ENCODE data around the gene CDKN2A.
"Not testable (repeated sequence)": the region's sequence is repeated elsewhere in the genome, so short reads cannot be mapped to it uniquely, and the experiment has no call there.

DNA sequence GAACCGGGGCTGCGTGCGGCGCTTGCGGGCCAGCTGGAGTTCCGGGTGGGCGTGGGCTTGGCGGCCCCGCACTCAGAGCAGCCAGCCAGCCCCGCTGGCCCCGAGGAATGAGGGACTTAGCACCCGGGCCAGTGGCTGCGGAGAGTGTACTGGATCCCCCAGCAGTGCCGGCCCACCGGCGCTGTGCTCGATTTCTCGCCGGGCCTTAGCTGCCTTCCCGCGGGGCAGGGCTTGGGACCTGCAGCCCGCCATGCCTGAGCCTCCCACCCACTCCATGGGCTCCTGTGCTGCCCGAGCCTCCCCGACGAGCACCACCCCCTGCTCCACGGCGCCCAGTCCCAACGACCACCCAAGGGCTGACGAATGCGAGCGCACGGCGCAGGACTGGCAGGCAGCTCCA, 34.9 kb downstream of the CDKN2A start:
- TF ChIP-seq, protein P1, sequence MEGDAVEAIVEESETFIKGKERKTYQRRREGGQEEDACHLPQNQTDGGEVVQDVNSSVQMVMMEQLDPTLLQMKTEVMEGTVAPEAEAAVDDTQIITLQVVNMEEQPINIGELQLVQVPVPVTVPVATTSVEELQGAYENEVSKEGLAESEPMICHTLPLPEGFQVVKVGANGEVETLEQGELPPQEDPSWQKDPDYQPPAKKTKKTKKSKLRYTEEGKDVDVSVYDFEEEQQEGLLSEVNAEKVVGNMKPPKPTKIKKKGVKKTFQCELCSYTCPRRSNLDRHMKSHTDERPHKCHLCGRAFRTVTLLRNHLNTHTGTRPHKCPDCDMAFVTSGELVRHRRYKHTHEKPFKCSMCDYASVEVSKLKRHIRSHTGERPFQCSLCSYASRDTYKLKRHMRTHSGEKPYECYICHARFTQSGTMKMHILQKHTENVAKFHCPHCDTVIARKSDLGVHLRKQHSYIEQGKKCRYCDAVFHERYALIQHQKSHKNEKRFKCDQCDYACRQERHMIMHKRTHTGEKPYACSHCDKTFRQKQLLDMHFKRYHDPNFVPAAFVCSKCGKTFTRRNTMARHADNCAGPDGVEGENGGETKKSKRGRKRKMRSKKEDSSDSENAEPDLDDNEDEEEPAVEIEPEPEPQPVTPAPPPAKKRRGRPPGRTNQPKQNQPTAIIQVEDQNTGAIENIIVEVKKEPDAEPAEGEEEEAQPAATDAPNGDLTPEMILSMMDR (IDR thresholded peaks at IDR 0.05; ENCODE audit: low read depth, low read length, poor library complexity, severe bottlenecking) = not testable (repeated sequence)
- not testable (repeated sequence) for TF ChIP-seq EZH2phosphoT487 (IDR thresholded peaks at IDR 0.05; ENCODE audit: borderline replicate concordance, low read length)

Data from DOHH2 (cell line).